IMR-90 (cell line): ENCODE results near the gene PCAT6.

Experiments
- BHLHE40 ChIP-seq: fragments of 150-350 bp; IDR thresholded peaks from 2 replicates; pipeline ENCODE4 v1.6.1; 2016; ENCODE audit warnings: mild to moderate bottlenecking, low read depth, low read length
- CHD1 ChIP-seq: IDR thresholded peaks from 2 replicates; pipeline ENCODE4 v1.6.1; 2012; ENCODE audit warnings: low read depth, low read length, improper control_type of control experiment
- CTCF ChIP-seq: conservative IDR thresholded peaks from 2 replicates; pipeline ENCODE4 v1.5.1; 2012; ENCODE audit warnings: mild to moderate bottlenecking, low read depth, low read length, improper control_type of control experiment
- ELK1 ChIP-seq: fragments of 150-350 bp; IDR thresholded peaks from 2 replicates; pipeline ENCODE4 v1.6.1; 2016; ENCODE audit warnings: low read depth, mild to moderate bottlenecking, low read length, moderate library complexity, borderline replicate concordance
- NFE2L2 ChIP-seq: fragments of 150-350 bp; IDR thresholded peaks from 2 replicates; pipeline ENCODE4 v1.6.1; 2016; ENCODE audit warnings: low read depth, mild to moderate bottlenecking, low read length
- POLR2A ChIP-seq: IDR thresholded peaks from 2 replicates; pipeline ENCODE4 v1.6.1; 2012; ENCODE audit warnings: mild to moderate bottlenecking, low read depth, low read length
- RCOR1 ChIP-seq: IDR thresholded peaks from 2 replicates; pipeline ENCODE4 v1.6.1; 2012; ENCODE audit warnings: mild to moderate bottlenecking, low read length, improper control_type of control experiment; ENCODE audit not compliant: insufficient replicate concordance
- RFX5 ChIP-seq: IDR thresholded peaks from 2 replicates; pipeline ENCODE4 v1.8.0; 2012; ENCODE audit warnings: low read depth, mild to moderate bottlenecking, low read length, moderate library complexity
- SMC3 ChIP-seq: fragments of 150-350 bp; IDR thresholded peaks from 2 replicates; pipeline ENCODE4 v1.6.1; 2016; ENCODE audit warnings: low read depth, mild to moderate bottlenecking, antibody characterized with exemption, low read length, moderate library complexity

DNA sequence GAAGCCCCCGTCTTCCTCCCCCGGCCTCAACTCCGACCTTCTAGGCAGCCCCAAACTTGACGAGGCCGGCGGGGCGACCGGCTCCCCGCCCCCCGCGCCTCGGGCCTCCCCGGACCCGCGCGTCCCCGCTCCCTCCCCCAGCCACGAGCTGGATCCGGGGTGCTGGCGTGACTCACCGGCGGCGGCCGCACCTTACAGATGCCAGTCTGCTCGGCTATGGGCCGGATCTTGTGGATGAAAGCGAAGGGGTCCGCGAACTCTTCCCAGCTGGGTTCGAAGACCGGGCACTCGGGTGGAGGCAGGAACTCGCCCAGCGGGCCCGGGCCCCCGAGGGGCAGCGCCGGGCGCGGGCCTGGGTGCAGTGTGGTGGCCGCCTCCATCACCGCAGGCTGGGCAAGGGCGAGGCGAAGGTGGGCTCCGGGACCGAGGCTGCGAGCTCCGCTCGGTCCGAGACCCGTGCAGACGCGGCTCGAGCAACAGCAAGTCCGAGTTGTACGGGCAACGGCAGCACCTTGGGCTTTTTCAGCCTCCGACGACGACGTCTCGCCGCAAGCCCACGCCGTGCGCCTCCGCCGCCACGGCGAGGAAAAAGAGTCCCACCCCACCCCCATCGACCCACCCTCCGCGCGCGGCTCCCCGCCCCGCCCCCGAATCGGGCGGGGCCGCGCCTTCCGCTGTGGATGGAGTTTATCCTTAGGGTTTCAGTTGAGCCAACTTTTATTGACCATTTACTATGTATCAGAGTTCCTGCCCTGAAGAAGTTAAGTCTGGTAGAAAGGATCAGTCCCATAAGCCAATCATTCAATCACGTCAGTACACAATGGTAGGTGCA is 2.6 kb upstream of the PCAT6 start, which contains the start of gene KDM5B:
- TF ChIP-seq CTCF (no peak), POLR2A (peak; percentile 94), ELK1 (no peak), RCOR1 (no peak), SMC3 (no peak), NFE2L2 (no peak), CHD1 (no peak), RFX5 (no peak), BHLHE40 (0 out of 2 replicates have a peak, but pooled peaks have one; percentile 7)
